HG02678 (cell line): ENCODE data around the gene LILRB1.
"Not testable (repeated sequence)": the region's sequence is repeated elsewhere in the genome, so short reads cannot be mapped to it uniquely, and the experiment has no call there.

ENCODE experiments used
- ATAC-seq: cut with Tn5 transposase; IDR thresholded peaks from one replicate; pipeline ENCODE4 v1.9.1; 2021; ENCODE audit warnings: mild to moderate bottlenecking, moderate library complexity; ENCODE audit not compliant: unreplicated experiment

LILRB1 gene

DNA sequence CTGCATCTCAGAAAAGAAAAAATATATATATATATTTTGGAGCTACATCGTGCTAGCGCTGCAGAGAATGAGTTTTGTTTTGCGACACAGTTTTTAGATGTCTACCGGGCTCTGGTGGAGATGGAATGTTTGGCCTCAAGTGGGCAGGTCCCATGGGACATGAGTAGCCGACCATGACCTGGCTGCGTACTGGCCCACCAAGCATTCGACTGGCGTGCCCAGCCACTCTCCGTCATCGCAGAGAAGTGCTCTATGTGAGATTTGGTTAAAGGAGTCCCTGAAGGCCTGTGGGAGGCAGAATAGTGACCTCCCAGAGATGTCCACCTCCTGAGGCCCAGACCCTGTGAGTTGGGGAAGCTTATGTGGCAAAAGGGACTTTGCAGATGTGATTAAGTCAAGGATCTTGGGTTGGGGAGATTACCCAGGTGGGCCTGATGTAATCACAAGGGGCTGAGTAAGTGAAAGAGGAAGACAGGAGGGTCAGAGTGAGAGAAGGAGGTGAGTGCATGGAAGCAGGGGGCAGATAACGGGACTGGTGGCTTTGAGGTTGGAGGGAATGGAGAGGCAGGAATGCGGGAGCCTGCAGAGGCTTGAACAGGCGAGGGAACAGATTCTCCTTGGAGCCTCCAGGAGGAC is 31.7 kb downstream of the LILRB1 start:
- no peak for ATAC-seq

DNA sequence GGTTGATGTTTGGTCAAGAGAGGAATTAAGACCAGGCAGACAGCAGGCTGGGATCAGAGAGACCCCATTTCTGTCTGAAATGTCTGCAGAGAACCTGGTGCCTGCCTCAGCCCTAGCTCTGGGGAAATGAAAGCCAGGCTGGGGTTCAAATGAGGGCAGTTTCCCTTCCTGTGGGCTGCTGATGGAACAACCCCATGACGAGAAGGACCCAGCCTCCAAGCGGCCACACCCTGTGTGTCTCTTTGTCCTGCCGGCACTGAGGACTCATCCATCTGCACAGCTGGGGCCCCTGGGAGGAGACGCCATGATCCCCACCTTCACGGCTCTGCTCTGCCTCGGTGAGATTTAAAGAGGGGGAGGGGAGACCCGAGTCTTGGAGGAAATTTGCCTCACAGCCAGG is 32.4 kb downstream of the LILRB1 start, which contains the start of gene LILRB4:
Gene LILRB4 (plus strand): TSS at position 256 of the 400 bp plus-strand sequence. CDS start 49 bp downstream, at position 305.
- ATAC-seq: no peak

DNA sequence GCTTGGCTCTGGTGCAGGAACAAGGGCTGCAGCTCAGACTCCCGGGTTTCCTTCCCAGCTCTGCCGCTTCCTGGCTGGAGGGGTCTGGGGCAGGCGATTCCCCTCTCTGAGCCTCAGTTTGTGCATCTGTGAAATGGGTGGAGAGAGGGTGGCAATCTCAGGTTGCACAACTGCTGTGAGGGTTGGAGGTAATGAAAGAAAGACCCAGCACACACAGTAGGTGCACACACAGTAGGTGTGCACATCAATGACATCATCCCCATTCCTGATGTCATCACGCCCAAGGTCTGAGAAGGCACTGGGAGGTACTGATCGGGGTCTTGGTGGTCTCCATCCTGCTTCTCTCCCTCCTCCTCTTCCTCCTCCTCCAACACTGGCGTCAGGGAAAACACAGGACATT is 35.2 kb downstream of the LILRB1 start:
- ATAC-seq: no peak

DNA sequence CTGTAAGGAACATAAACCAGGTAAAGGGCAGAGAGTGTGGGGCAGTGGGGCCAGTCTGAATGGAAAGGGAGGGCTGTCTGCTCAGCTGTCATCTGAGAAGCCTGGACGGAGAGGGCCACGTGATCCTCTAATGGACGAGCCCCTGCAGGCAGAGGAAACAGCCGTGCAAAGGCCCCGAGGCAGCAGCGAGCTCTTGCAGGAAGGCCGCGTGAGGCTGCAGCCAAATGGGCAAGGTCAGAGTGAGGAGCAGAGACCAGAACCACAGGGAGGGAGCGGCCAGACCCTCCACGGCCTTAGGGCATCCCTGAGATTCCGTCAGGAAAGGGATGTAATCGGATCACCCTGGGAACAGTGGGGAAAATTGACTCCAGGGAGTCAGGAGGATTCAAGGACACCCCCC is 36.9 kb downstream of the LILRB1 start:
- no peak for ATAC-seq

DNA sequence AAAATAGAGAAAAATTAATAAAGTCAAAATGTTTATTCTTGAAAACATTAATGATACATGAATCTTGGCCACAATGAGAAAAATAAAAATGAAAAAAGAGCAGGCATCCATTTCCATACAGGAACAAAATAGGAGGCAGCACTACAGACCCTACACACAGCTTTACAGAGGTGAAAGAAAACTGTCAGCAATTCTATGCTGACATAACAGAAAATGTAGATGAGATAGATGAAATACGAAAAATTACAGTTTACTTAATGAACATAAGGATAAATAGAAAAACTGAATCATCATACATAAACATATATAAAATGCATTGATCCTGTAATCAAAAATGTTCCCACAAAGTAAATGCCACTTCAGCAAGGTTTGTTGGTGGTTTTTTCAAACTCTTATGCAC is 38.1 kb downstream of the LILRB1 start:
- ATAC-seq: no peak

DNA sequence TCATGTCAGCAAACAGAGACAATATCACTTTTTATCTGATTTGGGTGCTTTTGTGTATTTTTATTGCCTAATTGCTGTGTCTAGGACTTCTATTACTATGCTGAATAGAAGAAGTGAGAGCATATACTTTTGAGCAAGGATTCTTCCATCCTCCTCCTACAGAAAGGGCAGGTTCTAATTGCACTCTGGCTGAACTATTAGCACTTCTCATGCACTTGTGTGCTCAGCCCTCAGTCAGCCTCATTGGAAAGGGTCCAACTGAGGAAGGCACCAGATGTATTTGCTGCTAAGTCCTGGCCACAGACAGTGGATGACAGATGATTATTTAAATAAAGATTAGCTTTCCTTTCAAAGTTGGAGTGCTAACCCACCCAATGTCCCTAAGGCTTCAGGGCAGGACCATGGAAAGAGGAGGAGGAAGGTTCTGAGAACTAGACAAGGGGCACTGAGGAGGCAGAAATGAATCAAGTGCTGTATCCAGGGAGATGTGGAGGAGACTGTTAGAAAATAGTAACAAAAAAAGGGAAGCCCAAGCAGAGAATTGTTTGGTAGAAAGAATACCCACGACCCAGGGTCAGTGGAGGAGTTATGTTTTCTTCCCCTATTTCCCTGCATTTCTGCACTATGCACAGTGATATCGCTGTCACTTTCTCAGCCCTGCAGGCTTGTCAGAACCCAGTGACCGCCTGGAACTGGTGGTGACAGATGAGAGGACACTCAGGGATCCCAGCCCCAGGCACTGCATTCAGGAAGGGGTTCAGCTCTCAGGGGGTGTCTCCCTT is 40.5 kb downstream of the LILRB1 start:
- ATAC-seq: no peak

DNA sequence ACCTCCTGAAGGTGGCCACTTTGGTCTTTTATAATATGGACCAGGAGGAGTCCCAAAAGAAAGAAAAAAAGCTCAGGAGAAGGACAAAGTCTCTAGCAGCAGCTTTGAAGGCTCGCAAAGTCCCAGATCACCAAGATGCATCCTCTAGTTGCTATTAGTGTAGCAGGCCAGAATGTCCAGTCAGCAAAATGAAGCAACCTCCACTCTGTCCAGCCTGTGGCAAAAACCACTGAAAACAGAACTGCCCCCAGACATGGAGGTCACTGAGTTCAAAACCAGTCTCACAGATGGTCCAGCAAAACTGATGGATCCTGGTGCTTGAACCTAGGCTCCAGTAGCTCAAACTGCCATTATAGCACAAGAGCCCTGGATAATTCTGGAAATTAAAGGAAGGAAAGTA is 42.9 kb downstream of the LILRB1 start:
- ATAC-seq: no peak

DNA sequence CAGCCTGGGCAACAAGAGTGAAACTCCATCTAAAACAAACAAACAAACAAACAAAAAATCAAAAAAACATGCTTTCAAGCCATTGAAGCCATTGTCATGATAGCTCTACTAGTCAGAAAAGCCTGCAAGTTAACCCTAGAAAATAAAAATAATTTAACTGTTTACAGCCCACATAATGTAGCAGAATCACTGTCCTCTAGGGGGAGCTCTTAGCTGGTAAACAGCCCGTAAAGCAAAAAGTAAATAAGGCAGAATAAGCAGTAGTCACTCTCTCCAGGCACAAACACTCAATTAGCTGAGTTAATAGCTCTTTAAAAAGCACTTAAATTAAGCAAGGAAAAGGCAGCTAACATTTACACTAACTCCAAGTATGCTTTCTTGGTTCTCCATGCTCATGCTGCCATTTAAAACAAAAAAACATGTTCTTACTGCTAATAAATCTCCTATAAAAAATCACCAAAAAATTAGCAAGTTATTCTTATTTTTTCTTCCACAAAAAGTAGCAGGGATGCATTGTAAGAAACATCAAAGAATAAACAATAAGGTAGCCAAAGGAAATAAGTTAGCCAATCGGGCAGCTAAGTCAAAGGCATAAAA is 43.8 kb downstream of the LILRB1 start:
- no peak for ATAC-seq

DNA sequence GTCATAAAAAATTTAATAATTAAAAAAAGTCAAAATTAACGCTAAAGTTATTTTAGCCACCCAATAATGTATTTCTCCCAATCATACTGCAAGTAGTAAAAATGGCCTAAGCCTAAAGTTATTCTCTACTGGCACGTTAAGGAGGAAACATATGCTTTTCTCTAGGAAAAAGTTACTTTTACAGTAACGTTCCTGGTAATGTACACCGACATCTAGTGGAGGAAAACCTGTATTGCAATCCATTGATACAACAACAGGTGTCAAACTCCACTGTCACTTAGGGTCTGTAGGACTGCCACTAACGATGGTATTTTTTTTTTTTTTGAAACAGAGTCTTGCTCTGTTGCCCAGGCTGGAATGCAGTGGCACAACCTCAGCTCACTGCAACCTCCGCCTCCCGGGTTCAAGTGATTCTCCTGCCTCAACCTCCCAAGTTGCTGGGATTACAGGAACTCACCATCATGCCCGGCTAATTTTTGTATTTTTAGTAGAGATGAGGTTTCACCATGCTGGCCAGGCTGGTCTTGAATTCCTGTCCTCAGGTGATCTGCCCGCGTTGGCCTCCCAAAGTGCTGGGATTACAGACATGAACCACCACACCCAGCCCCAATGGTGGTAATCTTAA is 46.0 kb downstream of the LILRB1 start:
- ATAC-seq: not testable (repeated sequence)

DNA sequence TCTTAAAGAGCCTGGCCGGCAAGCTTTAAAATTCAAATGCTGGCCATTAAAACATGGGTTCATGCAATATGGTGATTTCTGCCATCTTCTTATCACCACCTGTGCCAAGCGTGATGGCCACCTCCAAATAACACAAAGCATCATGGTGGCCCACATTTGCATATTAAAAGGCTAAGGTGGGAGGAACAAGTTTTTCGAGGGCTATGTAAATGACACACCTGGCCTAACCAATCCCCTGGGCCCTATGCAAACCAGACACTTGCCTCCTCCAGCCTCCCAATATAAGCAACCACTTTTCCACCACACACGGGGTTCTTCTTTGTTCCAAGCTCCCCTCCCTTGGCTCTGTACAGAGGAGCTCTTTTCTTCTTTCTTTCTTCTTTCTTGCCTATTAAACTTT is 46.9 kb downstream of the LILRB1 start:
- ATAC-seq: no peak

DNA sequence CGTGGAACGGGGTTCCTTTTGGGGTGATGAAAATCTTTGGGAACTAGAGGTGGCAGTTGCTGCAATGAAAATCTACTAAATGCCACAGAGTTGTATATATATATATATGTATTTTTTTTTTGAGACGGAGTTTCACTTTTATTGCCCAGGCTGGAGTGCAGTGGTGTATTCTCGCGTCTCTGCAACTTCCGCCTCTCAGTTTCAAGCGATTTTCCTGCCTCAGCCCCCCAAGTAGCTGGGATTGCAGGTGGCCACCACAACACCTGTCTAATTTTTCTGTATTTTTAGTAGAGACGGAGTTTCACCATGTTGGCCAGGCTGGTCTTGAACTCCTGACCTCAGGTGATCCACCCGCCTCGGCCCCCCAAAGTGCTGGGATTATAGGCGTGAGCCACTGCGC is 51.3 kb downstream of the LILRB1 start:
- ATAC-seq: not testable (repeated sequence)

DNA sequence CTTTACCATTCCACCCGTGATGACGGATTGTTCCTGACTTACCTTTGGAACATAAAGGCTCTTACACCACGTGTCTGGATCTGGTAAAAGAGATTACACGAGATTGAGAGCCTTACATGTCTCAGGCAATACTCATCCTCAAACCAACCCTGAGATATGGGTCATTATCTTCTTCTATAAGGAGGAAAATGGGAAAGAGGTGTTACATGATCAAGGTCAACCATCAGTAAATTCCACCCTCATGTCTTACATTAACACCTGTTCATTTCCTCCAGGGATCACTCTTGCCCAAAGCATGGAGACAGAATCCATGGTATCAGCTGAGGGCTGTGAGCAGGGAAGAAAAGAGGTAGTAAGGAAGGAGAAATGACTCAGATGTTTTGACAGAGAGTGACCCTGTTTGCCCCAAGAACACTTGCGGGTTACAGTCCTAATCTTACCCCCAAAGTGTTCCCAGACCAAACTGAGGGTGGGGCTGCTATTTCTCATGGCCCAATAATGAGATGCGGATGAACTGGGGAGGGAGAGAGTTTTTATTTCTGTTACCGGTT is 52.1 kb downstream of the LILRB1 start:
- ATAC-seq: no peak

DNA sequence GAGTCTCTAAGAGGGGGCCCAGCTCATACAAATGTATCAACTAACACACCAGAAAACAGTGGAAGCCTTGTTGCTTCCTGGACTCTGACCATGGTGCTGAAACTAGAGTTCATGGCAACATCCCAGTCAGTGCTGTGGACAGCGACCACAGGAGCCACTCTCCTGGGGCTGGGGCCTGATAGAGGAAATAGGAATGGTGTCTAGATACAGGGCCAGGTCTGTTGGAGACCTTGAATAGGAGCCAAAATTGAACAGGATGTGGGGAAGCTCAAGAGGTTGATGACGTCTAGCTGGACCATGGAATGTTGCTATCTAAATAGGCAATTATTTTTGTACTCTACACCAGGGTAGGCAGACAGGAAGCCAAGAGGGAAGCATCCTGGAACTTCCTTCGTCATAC is 54.2 kb downstream of the LILRB1 start:
- ATAC-seq: no peak
